ENCODE results near the gene PLCB3. TPM values are rescaled to one million over a fixed set of nuclear protein-coding genes. Genes with fewer than 3 reads are reported as not detected.

PLCB3 gene
- total RNA-seq, 1 donor from 2014 or later = 25.4 TPM

DNA sequence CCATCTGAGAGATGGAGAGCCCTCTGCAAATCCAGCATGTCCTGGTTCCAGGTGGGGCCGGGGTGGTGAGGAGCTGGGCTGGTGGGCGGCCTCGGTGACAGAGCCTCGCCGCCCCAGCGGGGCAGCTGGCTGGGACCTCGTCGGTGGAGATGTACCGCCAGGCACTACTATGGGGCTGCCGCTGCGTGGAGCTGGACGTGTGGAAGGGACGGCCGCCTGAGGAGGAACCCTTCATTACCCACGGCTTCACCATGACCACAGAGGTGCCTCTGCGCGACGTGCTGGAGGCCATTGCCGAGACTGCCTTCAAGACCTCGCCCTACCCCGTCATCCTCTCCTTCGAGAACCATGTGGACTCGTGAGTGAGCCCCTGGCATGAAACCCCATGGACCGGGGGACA, 7.0 kb downstream of the PLCB3 start:
- TF ChIP-seq CTCF (IDR thresholded peaks at IDR 0.05; ENCODE audit: insufficient read depth, low read length, poor library complexity, severe bottlenecking) = no peak
- H3K27me3 ChIP-seq (ENCODE audit: control insufficient read depth, insufficient read depth, low read length) = no peaks in the 10 kb centered on the region
- peaks cover 2% of the 10 kb centered on the region for H3K36me3 ChIP-seq (ENCODE audit: control insufficient read depth, insufficient read depth, low read length)
- no peak for DNase-seq (ENCODE audit: low read depth)
- H3K4me3 ChIP-seq (ENCODE audit: low read depth, low read length) = no peak overlapping the region

DNA sequence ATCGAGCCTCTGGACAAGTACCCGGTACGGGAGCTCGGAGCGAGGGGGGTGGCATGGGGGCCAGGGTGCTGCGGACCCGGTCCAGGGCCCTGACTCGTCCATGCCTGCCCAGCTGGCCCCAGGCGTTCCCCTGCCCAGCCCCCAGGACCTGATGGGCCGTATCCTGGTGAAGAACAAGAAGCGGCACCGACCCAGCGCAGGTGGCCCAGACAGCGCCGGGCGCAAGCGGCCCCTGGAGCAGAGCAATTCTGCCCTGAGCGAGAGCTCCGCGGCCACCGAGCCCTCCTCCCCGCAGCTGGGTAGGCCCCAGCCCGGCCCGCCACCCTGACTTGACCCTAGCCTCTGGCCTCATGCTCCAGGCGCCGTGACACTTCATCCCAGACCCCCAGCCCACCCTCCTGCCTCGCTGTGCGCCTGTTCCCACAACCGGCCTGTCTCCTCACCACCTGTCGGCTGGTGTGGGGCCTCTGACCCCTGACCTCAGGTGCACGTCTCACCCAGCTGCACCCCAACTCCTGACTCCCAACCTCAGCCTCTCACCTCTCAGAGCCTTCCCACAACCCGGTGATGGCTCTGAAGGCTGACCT, 7.7 kb downstream of the PLCB3 start:
- no peak for DNase-seq (ENCODE audit: low read depth)
- peaks cover 2% of the 10 kb centered on the region for H3K36me3 ChIP-seq (ENCODE audit: control insufficient read depth, insufficient read depth, low read length)
- no peak for TF ChIP-seq CTCF (IDR thresholded peaks at IDR 0.05; ENCODE audit: insufficient read depth, low read length, poor library complexity, severe bottlenecking)
- H3K4me3 ChIP-seq (ENCODE audit: low read depth, low read length) = no peak overlapping the region
- H3K27me3 ChIP-seq (ENCODE audit: control insufficient read depth, insufficient read depth, low read length) = no peaks in the 10 kb centered on the region

- TF ChIP-seq CTCF (IDR thresholded peaks at IDR 0.05; ENCODE audit: insufficient read depth, low read length, poor library complexity, severe bottlenecking) = no peak
- H3K27me3 ChIP-seq (ENCODE audit: control insufficient read depth, insufficient read depth, low read length) = no peaks in the 10 kb centered on the region
- peaks cover 2% of the 10 kb centered on the region for H3K36me3 ChIP-seq (ENCODE audit: control insufficient read depth, insufficient read depth, low read length)
- no peak for DNase-seq (ENCODE audit: low read depth)
- H3K4me3 ChIP-seq (ENCODE audit: low read depth, low read length) = no peak overlapping the region
Measured at GRCh38 chr11:64259533-64260067, 8.3 kb downstream of the PLCB3 start.

GRCh38 chr11:64260147-64260708, 8.9 kb downstream of the PLCB3 start:
- TF ChIP-seq CTCF (IDR thresholded peaks at IDR 0.05; ENCODE audit: insufficient read depth, low read length, poor library complexity, severe bottlenecking) = no peak
- H3K4me3 ChIP-seq (ENCODE audit: low read depth, low read length) = no peak overlapping the region
- H3K36me3 ChIP-seq (ENCODE audit: control insufficient read depth, insufficient read depth, low read length) = peaks cover 2% of the 10 kb centered on the region
- H3K27me3 ChIP-seq (ENCODE audit: control insufficient read depth, insufficient read depth, low read length) = no peaks in the 10 kb centered on the region
- DNase-seq (ENCODE audit: low read depth) = no peak

DNA sequence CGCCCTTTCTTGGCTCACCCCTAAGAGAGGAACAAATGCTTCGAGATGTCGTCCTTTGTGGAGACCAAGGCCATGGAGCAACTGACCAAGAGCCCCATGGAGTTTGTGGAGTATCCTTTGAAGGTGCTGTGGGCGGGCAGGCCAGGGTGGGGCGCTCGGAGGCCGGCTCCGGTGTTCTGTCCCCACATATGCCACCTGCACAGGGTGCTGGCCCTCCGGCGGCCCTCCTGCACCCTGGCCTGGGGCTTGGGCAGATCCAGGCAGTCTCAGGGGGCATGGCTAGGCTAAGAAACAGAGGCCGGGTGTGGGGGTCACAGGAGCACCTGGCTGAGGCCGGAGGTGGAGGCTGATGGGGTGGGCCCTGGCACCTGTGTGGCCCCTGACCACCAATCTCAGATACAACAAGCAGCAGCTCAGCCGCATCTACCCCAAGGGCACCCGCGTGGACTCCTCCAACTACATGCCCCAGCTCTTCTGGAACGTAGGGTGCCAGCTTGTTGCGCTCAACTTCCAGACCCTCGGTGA, 10.3 kb downstream of the PLCB3 start:
- no peak for DNase-seq (ENCODE audit: low read depth)
- H3K4me3 ChIP-seq (ENCODE audit: low read depth, low read length) = no peak overlapping the region
- H3K36me3 ChIP-seq (ENCODE audit: control insufficient read depth, insufficient read depth, low read length) = peaks cover 3% of the 10 kb centered on the region
- TF ChIP-seq CTCF (IDR thresholded peaks at IDR 0.05; ENCODE audit: insufficient read depth, low read length, poor library complexity, severe bottlenecking) = no peak
- no peaks in the 10 kb centered on the region for H3K27me3 ChIP-seq (ENCODE audit: control insufficient read depth, insufficient read depth, low read length)

Measured in kidney epithelial cell (primary cell).